CD4-positive, alpha-beta T cell treated with Interleukin-6 at 100 ng/mL for 8 hours (primary cell): ENCODE measurements around the gene MAPK1.
"Not testable (repeated sequence)": the region's sequence is repeated elsewhere in the genome, so short reads cannot be mapped to it uniquely, and the experiment has no call there.

ENCODE experiments used
- DNase-seq: peaks from one replicate; pipeline ENCODE4 v3.0.0-alpha.2; 2020; ENCODE audit warnings: mixed read lengths, low spot score

The MAPK1 gene

DNA sequence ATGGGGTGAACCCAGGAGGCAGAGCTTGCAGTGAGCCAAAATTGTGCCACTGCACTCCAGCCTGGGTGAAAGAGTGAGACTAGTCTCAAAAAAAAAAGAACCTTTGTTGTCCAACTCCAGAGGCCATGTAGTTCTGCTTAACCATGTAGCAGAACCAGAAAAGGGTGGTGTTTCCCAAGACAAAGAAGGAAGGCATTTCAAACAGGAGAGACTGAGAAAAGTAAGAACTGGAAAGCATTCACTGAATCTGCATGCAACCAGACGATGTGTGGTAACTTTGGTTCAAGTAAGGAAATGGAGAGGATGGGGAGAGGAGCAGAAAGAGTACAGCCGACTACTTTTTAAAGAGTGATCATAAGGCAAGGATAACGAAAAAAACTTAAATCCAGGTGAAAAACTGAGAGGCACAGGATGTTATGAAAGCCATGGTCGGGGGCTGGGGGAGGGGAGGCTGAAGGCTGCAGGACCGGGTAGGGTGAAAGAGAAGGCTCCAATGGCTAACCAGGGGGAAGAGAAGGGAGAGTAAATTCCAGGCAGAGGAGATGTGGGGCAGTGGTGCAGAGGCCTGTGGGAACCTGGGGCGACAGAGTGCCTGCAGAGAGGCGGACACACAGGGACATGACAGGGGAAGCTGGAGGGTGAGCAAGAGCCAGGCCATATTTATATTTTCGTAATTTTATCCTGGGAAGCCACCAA is 48.8 kb downstream of the MAPK1 start:
- DNase-seq: no peak

DNA sequence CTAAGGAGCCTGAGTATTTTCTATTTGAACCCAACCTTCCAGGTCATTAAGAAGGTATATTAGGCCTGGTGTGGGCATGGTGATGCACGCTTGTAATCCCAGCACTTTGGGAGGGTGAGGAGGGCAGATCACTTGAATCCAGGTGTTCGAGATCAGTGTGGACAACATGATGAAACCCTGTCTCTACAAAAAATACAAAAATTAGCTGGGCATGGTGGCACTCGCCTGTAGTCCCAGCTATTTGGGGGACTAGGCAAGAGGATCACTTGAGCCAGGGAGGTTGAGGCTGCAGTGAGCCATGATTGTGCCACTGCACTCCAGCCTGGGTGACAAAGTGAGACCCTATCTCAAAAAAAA is 50.0 kb downstream of the MAPK1 start:
- DNase-seq: not testable (repeated sequence)

DNA sequence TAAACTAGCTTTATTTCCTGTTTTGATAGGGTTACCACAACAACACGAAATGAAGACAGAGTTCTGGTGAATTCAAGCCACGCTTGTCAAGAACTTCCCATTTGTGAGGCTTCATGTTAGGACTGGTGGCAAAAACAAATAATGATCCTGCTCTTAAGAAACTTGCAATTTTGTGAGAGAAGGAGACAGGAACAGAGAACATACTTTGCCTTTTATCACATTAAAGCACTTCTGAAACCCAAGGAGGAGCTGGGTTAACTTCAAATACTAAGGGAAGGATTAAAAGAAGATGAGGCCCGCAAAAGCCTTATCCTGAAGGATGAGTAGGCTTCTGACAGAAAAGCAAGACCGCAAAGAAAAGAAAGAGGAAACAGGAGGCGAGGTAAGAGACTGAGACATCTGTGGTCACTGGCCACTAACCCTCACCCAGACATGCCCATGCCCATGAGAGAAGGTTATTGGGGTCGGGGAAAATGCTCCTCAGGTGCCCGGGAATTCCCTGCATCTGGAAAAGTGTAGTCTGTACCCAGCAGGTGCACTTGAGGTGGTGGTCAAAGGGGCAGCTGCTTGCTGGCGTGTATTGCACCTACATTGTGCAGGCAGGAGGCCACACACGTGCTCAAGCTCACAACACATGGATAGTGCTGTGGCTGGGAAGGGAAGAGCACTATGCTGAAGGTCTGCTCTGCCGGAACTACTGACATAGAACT is 50.5 kb downstream of the MAPK1 start:
- peak; percentile 75 for DNase-seq

DNA sequence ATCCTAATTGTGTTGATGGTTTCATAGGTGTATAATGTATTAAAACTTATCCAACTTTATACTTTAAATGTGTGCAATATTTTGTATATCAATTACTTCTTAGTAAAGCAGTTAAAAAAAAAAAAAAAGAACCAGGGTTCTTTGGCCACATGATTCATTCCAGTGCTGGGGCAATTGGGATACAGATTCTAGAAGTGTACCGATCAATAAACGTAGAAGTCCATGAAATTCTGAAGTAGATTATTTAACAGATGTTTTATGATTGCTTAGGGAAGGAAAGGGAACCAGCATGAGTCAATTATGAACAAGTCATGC is 51.0 kb downstream of the MAPK1 start:
- DNase-seq: no peak

DNA sequence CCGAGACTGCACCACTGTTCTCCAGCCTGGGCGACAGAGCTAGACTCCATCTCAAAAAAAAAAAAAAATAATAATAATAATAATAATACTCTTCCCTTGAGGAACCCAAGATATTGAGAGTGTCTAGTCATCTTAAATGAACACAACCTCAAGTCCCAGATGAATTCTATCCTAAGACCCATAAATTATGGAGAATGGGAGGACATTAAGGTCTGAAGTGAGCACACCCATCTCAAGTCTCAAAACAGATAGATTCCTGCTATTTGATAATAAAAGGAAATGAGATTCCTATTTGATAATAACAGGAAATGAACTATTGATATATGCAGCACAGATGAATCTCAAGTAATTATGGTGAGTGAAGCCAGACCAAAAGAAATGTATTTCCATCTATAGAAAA is 51.5 kb downstream of the MAPK1 start:
- no peak for DNase-seq

DNA sequence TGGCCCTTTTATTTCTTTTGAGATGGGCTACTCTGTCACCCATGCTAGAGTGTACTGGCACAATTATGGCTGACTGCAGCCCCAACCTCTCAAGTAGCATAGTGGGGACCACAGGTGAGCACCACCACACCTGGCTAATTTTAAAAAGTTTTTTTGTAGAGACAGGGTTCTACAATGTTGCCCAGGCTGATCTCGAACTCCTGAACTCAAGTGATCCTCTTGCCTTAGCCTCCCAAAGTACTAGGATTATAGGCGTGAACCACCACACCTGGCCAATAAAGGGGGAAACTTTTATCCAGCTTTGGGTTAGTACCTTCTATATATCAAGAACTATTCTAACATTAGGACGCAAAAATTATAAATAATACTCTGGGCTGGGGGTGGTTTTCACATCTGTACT is 52.1 kb downstream of the MAPK1 start:
- no peak for DNase-seq

DNA sequence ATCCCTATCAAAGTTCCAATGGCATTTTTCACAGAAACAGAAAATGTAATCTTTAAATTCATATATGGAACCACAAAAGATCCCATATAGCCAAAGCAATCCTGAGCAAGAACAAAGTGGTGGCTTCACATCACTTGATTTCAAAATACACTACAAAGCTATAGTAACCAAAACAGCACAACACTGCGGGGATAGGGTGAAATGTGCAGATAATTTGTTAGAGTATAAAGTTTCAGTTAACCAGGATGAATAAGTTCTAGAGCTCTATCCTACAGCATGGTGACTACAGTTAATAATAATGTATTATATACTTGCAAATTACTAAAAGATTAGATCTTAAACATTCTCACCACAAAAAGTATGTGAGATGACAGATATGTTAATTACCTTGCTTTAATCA is 55.5 kb downstream of the MAPK1 start:
- no peak for DNase-seq

DNA sequence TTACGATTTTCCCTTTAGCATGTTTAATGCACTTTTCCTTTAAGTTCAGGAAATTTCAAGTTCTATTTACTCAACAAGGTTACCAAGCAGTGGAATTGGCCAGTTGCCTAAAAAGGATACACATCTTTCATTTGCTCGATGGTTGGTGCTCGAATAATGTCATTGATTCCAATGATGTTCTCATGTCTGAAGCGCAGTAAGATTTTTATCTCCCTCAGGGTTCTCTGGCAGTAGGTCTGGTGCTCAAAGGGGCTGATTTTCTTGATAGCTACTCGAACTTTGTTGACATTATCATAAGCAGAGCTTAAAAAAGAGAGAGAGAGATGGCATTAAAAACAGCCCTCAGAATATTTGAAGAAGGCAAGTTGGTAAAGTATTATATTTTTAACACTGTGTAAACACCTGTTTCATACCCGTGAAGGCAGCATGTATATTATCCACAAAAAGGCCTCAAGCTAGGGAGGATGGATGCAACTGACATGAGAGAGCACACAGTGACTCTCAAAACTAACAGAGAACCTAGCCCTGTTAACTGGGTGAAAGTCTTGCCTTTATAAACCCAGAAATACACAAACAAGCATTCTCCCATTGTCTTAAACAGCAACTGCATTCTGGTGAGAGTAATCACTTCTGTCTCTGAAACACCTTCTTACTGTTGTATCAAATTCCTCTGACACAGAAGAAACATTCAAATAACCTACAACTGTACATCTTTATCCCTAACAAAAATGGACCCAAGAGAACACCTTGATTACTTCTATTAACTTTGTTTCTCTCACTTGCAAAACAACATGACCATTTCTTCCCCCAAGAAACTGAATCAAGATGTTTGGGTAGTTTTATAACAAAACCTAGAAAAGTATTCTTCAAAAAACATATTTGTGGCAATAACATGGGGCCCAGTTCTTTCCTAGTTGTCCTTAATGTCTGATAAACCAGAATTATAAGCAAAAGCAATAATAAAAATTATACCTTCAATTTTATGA is 59.6 kb downstream of the MAPK1 start:
- DNase-seq: no peak

DNA sequence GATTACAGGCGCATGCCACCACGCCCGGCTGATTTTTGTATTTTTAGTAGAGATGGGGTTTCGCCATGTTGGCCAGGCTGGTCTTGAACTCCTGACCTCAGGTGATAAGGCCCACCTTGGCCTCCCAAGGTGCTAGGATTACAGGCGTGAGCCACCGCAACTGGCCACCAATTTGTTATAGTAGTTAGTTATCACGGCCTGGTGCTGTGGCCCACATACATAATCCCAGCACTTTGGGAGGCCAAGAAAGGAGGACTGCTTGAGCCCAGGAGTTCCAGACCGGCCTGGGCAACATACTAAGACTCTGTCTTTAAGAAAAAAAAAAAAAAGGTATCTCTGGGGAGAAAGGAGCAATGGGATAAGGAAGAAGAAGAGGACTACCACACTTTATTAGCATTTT is 62.1 kb downstream of the MAPK1 start:
- DNase-seq: not testable (repeated sequence)

DNA sequence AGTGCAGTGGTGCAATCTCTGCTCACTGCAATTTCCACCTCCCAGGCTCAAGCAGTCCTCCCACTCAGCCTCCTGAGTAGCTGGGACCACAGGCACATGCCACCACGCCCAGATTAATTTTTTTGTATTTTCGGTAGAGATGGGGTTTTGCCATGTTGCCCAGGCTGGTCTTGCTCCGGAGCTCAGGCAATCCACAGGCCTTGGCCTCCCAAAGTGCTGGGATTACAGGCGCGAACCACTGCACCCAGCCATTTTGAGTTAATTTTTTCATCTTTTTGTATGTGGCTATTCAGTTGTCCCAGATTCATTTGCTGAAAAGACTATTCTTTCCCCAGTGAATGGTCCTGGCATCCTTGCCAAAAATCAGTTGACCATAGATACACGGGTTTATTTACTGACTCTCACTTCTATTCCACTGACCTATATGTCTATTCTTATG is 63.6 kb downstream of the MAPK1 start:
- DNase-seq: no peak

DNA sequence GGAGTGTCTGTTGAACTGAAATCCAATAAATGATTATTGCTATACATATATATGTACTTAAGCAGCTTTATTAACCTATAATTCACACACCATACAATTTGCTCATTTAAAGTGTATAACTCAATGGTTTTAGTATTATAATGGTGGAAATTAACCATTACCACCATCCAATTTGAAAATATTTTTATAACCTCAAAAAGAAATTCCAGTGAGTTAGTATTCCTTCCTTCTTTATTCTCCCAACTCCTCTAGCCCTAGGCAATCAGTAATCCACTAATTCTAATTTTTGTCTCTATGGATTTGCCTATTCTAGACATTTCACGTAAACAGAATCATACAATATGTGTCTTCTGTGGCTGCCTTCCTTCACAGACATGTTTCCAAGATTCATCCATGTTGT is 64.8 kb downstream of the MAPK1 start:
- no peak for DNase-seq

DNA sequence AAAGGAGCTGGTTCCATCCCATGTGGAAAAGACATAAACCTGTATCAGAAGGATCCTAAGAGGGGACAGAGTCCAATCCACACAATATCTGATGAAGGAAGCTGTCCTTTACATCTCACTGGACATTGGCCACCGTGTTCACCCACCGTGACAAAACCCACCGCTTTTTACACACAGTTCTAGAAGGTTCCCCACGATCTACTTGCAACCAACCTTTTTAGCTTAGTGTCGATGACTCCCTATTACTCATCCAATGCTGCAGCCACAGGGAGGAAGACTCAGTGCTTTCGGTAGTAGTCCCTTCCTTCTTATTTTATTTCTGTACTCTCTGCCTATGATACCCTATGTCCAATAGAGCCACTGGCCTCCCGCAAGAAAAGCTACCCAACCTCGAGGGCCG is 65.4 kb downstream of the MAPK1 start:
- no peak for DNase-seq

DNA sequence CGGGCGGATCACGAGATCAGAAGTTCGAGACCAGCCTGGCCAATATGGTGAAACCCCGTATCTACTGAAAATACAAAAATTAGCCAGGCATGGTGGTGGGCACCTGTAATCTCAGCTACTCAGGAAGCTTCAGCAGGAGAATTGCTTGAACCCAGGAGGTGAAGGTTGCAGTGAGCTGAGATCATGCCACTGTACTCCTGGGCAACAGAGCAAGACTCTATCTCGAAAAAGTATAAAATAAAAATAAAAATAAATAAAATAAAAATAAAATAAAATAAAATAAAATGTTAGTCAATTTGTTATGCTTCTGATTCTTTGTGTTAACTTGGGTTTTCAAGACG is 66.2 kb downstream of the MAPK1 start:
- DNase-seq: not testable (repeated sequence)

DNA sequence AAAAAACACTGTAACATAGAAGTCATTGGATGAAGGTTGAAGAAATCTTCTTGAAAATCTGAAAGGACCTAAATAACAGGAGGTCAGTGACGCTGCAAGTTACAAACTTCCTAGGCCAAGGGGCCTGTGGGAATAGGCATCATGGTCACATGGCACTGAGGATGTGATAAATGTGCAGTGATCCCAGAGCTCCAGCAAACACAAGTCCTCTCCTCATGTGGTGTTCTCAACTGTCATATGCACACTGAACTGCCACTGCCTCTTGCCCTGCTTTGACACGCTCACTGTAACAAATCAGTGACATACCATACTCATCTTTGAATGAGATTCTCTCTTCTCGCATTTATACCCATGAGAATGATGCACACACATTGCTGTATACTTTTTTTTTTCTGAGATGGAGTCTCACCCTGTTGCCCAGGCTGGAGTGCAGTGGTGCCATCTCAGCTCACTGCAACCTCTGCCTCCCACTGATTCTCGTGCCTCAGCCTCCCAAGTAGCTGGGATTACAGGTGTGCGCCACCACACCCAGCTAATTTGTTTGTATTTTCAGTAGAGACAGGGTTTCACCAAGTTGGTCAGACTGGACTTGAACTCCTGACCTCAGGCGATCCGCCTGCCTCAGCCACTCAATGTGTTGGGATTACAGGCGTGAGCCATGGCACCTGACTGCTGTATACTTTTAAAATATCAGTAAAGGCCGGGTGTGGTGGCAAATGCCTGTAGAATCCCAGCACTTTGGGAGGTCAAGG is 66.7 kb downstream of the MAPK1 start:
- DNase-seq: no peak

DNA sequence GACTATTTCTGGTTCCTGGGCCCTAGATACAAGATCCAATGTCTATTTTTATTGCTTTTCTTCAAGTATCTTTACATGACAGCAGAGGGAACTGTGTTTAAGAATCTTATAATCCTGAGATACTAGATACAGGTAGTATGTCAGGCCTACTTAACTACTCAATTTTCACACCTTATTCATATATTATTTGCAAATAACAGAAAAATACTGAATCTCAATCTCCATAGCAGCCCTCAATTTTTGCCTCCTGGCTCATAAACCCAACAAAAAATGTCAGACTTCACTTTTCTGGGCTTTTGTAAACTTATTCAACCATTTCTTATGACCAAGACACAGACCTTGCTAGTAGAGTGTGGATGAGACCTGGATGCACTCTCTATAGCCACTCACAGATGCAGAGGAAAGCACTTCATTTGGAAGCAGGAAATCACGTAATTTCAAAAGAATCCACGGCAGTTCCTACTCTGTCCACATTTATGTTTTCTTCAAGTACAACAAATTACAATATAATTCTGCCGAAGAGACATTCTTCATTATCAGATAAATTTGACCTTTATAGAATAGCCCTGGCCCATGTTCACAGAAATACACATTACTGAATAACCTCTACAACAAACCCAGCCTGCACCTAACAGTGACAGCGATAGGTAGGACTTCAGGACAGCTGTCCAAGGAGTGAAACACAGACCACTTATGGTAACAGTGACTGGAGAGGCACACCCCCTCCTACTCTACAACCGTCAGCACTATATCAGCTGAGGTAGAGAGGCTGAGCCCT is 69.8 kb downstream of the MAPK1 start:
- DNase-seq: no peak

DNA sequence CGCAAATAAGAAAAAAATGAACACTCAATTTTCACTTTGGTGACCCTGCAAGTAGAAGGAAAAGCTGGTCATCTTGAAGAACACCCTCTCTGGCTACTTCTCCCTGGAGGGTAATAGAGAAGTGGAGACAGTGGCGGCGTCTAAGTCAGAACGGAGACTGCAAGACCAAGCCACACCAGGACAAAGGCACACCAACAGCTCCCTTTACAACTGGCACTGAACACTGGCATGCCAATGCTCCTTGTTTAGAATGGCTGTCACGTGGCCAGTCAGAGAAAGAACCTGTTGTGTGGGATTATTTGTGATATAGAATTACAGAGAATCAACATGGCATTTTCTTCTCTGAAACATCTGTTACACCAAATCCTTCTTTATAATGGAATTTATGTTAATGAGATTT is 70.6 kb downstream of the MAPK1 start:
- DNase-seq: no peak

DNA sequence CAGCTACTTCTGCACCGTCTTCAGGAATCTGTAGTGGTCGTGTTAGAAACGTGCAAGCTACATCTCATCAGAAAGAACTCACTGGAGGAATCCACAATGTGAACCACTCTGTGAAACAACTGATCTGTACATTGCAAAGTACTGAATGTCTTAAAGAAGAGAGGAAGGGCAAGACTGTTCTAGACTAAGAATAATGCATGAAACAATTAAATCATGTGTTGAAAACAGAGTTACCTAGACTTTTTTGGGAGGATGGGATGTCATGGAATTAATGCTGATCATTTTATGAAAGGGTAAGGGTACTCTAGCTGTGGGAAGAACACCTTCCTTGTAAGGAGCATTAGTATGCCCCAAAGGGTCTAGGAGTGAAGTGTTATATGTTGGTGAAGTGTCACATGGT is 71.2 kb downstream of the MAPK1 start:
- DNase-seq: no peak

DNA sequence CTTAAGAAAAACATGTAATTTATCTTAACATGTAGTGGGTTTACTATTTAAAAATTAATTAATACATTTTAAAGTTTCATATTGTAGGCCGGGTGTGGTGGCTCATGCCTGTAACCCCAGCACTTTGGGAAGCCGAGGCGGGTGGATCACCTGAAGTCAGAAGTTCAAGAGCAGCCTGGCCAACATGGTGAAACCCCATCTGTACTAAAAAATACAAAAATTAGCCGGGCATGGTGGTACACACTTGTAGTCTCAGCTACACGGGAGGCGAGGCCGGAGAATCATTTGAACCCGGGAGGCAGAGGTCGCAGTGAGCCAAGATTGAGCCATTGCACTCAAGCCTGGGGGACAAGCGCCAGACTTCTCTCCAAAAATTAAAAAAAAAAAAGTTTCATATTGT is 73.7 kb downstream of the MAPK1 start:
- DNase-seq: not testable (repeated sequence)

DNA sequence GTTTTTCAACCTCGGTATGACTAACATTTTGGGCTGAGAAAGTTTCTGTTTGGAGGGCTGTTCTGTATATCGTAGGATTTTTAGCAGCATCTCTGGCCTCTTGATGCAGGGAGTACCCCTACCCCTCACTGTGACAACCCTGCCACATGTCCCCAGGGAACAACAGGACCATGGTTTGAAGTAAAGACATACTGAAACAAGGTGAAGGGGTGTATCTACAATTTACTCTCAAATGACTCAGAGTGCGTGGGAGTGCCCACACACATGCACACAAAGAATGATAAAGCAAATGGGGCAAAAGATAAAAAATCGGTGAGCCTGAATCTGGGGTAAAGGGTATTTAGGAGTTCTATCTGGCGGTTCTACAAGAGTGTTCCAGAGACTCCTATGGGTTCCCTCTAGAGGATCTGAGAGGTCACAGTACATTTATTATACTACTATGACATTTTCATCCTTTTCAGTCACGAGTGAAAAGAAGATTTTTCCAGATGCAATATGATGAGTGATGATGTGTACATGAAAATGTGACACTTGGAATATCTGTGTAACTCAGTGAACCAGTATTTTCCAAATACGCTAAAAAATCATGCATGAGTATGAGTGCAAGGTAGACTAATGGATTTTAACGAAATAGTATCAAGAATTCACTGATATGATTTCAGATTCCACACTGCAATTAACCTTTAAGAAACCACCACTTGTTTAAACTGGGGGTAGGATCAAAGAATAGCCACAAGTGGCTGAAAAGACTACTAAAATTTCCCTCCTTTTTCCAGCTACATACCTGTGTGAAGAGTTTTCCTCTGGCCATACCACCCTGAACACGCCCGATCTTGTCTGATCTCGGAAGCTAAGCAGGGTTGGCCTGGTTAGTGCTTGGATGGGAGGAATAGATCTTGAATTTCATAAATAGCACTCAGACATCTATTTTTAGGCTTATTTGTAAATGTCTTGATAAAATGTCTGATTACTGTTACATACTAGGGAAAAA is 75.5 kb downstream of the MAPK1 start:
- DNase-seq: no peak
